Stimulated activated CD8-positive, alpha-beta memory T cell treated with anti-CD3 and anti-CD28 coated beads, Interleukin-4, amount 100 ng/mL, for 4 hours (primary cell): Measurements from ENCODE around the gene DCTN4.
"Not testable (repeated sequence)": the region's sequence is repeated elsewhere in the genome, so short reads cannot be mapped to it uniquely, and the experiment has no call there.

Experiments
- DNase-seq, 2 donors: peaks; one replicate each; pipeline ENCODE4 v3.0.0-alpha.2; 2020; ENCODE audit warnings: low read depth in 2 of 2, low spot score in 1 of 2

DCTN4 gene

GRCh38 chr5:150758531-150759333 is at the start of gene DCTN4:
DCTN4 (minus strand) TSS chr5:150759017; CDS start chr5:150758993, 24 bp downstream.
- DNase-seq = peak; percentile 84 to 88

- DNase-seq = no peak
These were observed 45.6 kb upstream of the DCTN4 start for GRCh38 chr5:150804388-150804787.

GRCh38 chr5:150801117-150801927 is 42.5 kb upstream of the DCTN4 start:
- DNase-seq = no peak

GRCh38 chr5:150797384-150797783 is 38.6 kb upstream of the DCTN4 start:
- DNase-seq = no peak

GRCh38 chr5:150794927-150795326 is 36.1 kb upstream of the DCTN4 start:
- DNase-seq = no peak

- not testable (repeated sequence) for DNase-seq
These were observed 34.6 kb upstream of the DCTN4 start for GRCh38 chr5:150793423-150793888.

GRCh38 chr5:150791536-150791935 is 32.7 kb upstream of the DCTN4 start:
- DNase-seq = no peak

GRCh38 chr5:150789943-150790611 is 31.3 kb upstream of the DCTN4 start:
- peak; percentile 28 to 53 for DNase-seq

- DNase-seq = no peak
These were observed 30.6 kb upstream of the DCTN4 start for GRCh38 chr5:150789450-150789849.

- no peak for DNase-seq
These were observed 30.2 kb upstream of the DCTN4 start for GRCh38 chr5:150788977-150789376.

- DNase-seq = no peak
These were observed 28.8 kb upstream of the DCTN4 start for GRCh38 chr5:150787656-150788055.

- no peak for DNase-seq
These were observed 28.1 kb upstream of the DCTN4 start for GRCh38 chr5:150786876-150787275.

GRCh38 chr5:150785950-150786349 is 27.1 kb upstream of the DCTN4 start:
- DNase-seq = no peak

GRCh38 chr5:150783422-150783928 is 24.7 kb upstream of the DCTN4 start:
- DNase-seq = peak; percentile 14 to 46

- no peak for DNase-seq
These were observed 24.0 kb upstream of the DCTN4 start for GRCh38 chr5:150782850-150783249.

- no peak for DNase-seq
These were observed 23.1 kb upstream of the DCTN4 start for GRCh38 chr5:150781706-150782614.

- DNase-seq = no peak
These were observed 22.0 kb upstream of the DCTN4 start for GRCh38 chr5:150780816-150781221.

GRCh38 chr5:150780187-150780692 is 21.4 kb upstream of the DCTN4 start:
- DNase-seq = no peak

GRCh38 chr5:150779397-150780186 is 20.8 kb upstream of the DCTN4 start:
- DNase-seq = no peak
